Endothelial cell of umbilical vein (primary cell): ENCODE data around the gene DDX31. TPM values are rescaled to one million over a fixed set of nuclear protein-coding genes. Genes with fewer than 3 reads are reported as not detected.

Experiments used
- BruUV-seq: library from RNA; stranded (reverse); fragments of 400-500 nt; replicated peaks from 2 replicates; lab custom pipeline; 2021; lab: Mats Ljungman, UMichigan
- CTCF ChIA-PET: fragments of 300-600, 350-600 bp; sonication (Branson Sonifier 250); formaldehyde crosslinking; loops from one replicate; lab custom pipeline; 2021; ENCODE audit warnings: antibody characterized with exemption, inconsistent platforms; lab: Charles Lee
- POLR2A ChIA-PET: fragments of 300-600, 350-600 bp; sonication (Branson Sonifier 250); formaldehyde crosslinking; loops from one replicate; lab custom pipeline; 2021; ENCODE audit warnings: antibody characterized with exemption, inconsistent platforms; lab: Charles Lee
- DNase-seq: peaks from one replicate; pipeline ENCODE4 v3.0.0-alpha.2; 2011; ENCODE audit warnings: low read depth, low spot score
- FAIRE-seq: peaks from 2 replicates; lab custom pipeline; 2011; peaks lifted over from hg19 to GRCh38; lab: Jason Lieb, UNC
- H2AFZ ChIP-seq: 2 replicates; pipeline ENCODE4 v1.6.0; 2012; ENCODE audit warnings: low read depth, low read length, control low read depth, inconsistent platforms
- H3K27ac ChIP-seq: 2 replicates; pipeline ENCODE4 v1.5.1; 2011; ENCODE audit warnings: low read depth, mild to moderate bottlenecking, control low read depth, low read length, moderate library complexity; ENCODE audit not compliant: insufficient read depth
- H3K27me3 ChIP-seq, 2 experiments: 2 replicates each; pipeline versions ENCODE4 v1.6.0 to v1.6.1; 2011; ENCODE audit warnings: low read length in 2 of 2, mixed read lengths in 1 of 2; ENCODE audit not compliant: control insufficient read depth in 2 of 2, insufficient read depth in 2 of 2
- H3K36me3 ChIP-seq, 2 experiments: 2 replicates in 1 of 2; 3 replicates in 1 of 2; pipeline ENCODE4 v1.5.1; 2011; ENCODE audit warnings: low read length in 2 of 2, mild to moderate bottlenecking in 1 of 2, moderate library complexity in 1 of 2; ENCODE audit not compliant: control insufficient read depth in 2 of 2, insufficient read depth in 2 of 2; ENCODE audit errors: extremely low read depth in 1 of 2
- H3K4me1 ChIP-seq: 3 replicates; pipeline ENCODE4 v1.5.1; 2011; ENCODE audit warnings: mild to moderate bottlenecking, low read length; ENCODE audit not compliant: control insufficient read depth, insufficient read depth; ENCODE audit errors: extremely low read depth
- H3K4me2 ChIP-seq: 2 replicates; pipeline ENCODE4 v1.6.1; 2011; ENCODE audit warnings: low read length, control low read depth, mixed read lengths; ENCODE audit not compliant: insufficient read depth
- H3K4me3 ChIP-seq, 3 experiments: fragments of 200-600 bp in 1 of 3; sonication (generic), shearing (Covaris generic) in 1 of 3; replicated peaks in 1 of 3; 2 replicates each; pipeline ENCODE4 v1.5.1; 2011 to 2016; ENCODE audit warnings: control low read depth in 3 of 3, low read length in 3 of 3, mild to moderate bottlenecking in 2 of 3, inconsistent platforms in 1 of 3, low read depth in 1 of 3, moderate library complexity in 1 of 3; ENCODE audit not compliant: insufficient read depth in 1 of 3
- H3K79me2 ChIP-seq: 2 replicates; pipeline ENCODE4 v1.6.0; 2012; ENCODE audit warnings: low read length, inconsistent platforms; ENCODE audit not compliant: control insufficient read depth, insufficient read depth
- H3K9ac ChIP-seq: replicated peaks from 2 replicates; pipeline ENCODE3; 2011; ENCODE audit warnings: low read length, control low read depth; ENCODE audit not compliant: insufficient read depth; ENCODE audit errors: extremely low read depth
- H3K9me1 ChIP-seq: replicated peaks from 3 replicates; pipeline ENCODE4 v1.6.0; 2011; ENCODE audit warnings: mild to moderate bottlenecking, low read length; ENCODE audit not compliant: control insufficient read depth, insufficient read depth; ENCODE audit errors: extremely low read depth
- H3K9me3 ChIP-seq: replicated peaks from 2 replicates; pipeline ENCODE4 v1.5.1; 2012; ENCODE audit warnings: low read length, inconsistent platforms; ENCODE audit not compliant: control insufficient read depth, insufficient read depth
- H4K20me1 ChIP-seq: replicated peaks from 2 replicates; pipeline ENCODE3; 2011; ENCODE audit warnings: mild to moderate bottlenecking, low read length; ENCODE audit not compliant: control insufficient read depth, insufficient read depth; ENCODE audit errors: extremely low read depth
- CTCF ChIP-seq, 2 donors: IDR thresholded peaks; 1 replicate in 1 of 2; 2 replicates in 1 of 2; pipeline ENCODE4 v1.5.1; 2011; ENCODE audit warnings: low read length in 2 of 2, mild to moderate bottlenecking in 2 of 2, moderate library complexity in 2 of 2, control low read depth in 1 of 2, inconsistent platforms in 1 of 2, low read depth in 1 of 2; ENCODE audit not compliant: insufficient read depth in 1 of 2; ENCODE audit errors: extremely low read depth in 1 of 2
- EZH2 ChIP-seq: IDR thresholded peaks from 2 replicates; pipeline ENCODE4 v1.6.1; 2012; ENCODE audit warnings: borderline replicate concordance, low read depth, mild to moderate bottlenecking, moderate library complexity, low read length, inconsistent platforms; ENCODE audit not compliant: severe bottlenecking
- GATA2 ChIP-seq: IDR thresholded peaks from 2 replicates; pipeline ENCODE4 v1.7.0; 2011; ENCODE audit warnings: low read depth, mild to moderate bottlenecking, moderate library complexity, mixed read lengths, low read length; ENCODE audit not compliant: insufficient read length, insufficient read depth
- JUN ChIP-seq: IDR thresholded peaks from 2 replicates; pipeline ENCODE4 v1.6.1; 2011; ENCODE audit warnings: borderline replicate concordance, low read depth; ENCODE audit not compliant: insufficient read length, insufficient read depth
- MYC ChIP-seq: IDR thresholded peaks from one replicate; pipeline ENCODE4 v1.6.1; 2011; ENCODE audit warnings: mild to moderate bottlenecking, low read depth, low read length
- POLR2AphosphoS5 ChIP-seq: IDR thresholded peaks from 2 replicates; pipeline ENCODE4 v1.6.1; 2012; ENCODE audit warnings: low read depth, mild to moderate bottlenecking, control low read depth, low read length, moderate library complexity; ENCODE audit not compliant: insufficient read depth
- dilution Hi-C: fragments of 300-500 bp; cut with MboI; formaldehyde crosslinking; loops from one replicate; pipeline ENCODE4 v1.15.0; 2019; ENCODE audit warnings: low sequenced_read_pairs; ENCODE audit not compliant: extremely low pct_ligation_motif_present
- intact Hi-C: fragments of 100-400 bp; cut with micrococcal nuclease; formaldehyde crosslinking; loops from one replicate; pipeline ENCODE4 v1.10.0; 2022
- polyA plus RNA-seq, 4 experiments: library from polyadenylated mRNA; depleted of rRNA in 3 of 4; stranded (reverse) in 3 of 4; unstranded in 1 of 4; fragments of >200 nt; gene quantifications; 2 replicates each; pipeline versions ENCODE4 v1.2.1 to v1.2.3, GENCODE V29; 2011 to 2012; ENCODE audit warnings: missing spikeins in 1 of 4
- total RNA-seq: library from RNA; stranded (reverse); gene quantifications from 2 replicates; pipeline ENCODE4 v1.2.3, GENCODE V29; 2021

The DDX31 gene
- total and polyA plus RNA-seq, 2 donors (not counting 3 experiments of a cell fraction or from before 2014, with no cell fraction given): 8.0 to 16.3 TPM

- H2AFZ ChIP-seq: no peak overlapping the region
- FAIRE-seq (no peak), DNase-seq (no peak)
- H3K4me3 ChIP-seq: no peak overlapping the region
- no peaks in the 10 kb centered on the region for H3K9me3 ChIP-seq
- dilution Hi-C loops (no loop called here), intact Hi-C loops (no loop called here)
- ChIA-PET CTCF (interaction anchor here (0.7 to 7.7 kb wide), 4 partner anchors 11 to 165 kb away, joined by 3 to 169 read pairs (median 18); no protein-coding TSS in a partner anchor), POLR2A (no interaction called here)
- no peak overlapping the region for H3K4me2 ChIP-seq
- H3K9ac ChIP-seq: no peak overlapping the region
- peaks cover 48 to 59% of the 10 kb centered on the region in 2 experiments for H3K27me3 ChIP-seq
- no peaks in the 10 kb centered on the region for H3K79me2 ChIP-seq
- no peaks in the 10 kb centered on the region for H4K20me1 ChIP-seq
- H3K9me1 ChIP-seq: no peaks in the 10 kb centered on the region
- BruUV-seq: no TSS peak
- TF ChIP-seq POLR2AphosphoS5 (no peak), MYC (no peak), EZH2 (peak; percentile 65), GATA2 (no peak), CTCF (IDR thresholded peaks at IDR 0.05; ENCODE audit: extremely low read depth in 1 of 2, insufficient read depth in 1 of 2, low read depth in 1 of 2, low read length in 2 of 2) (no peak), JUN (no peak)
- no peak overlapping the region for H3K27ac ChIP-seq
- no peaks in the 10 kb centered on the region for H3K4me1 ChIP-seq
- no peaks in the 10 kb centered on the region for H3K36me3 ChIP-seq
Observed at GRCh38 chr9:132577119-132577518, 92.7 kb downstream of the DDX31 start.
